GM21528 (cell line): ENCODE data around the gene TRAF2.
"Not testable (repeated sequence)": the region's sequence is repeated elsewhere in the genome, so short reads cannot be mapped to it uniquely, and the experiment has no call there.

ENCODE experiments used
- ATAC-seq: cut with Tn5 transposase; IDR thresholded peaks from one replicate; pipeline ENCODE4 v1.9.1; 2021; ENCODE audit warnings: mild to moderate bottlenecking, moderate library complexity; ENCODE audit not compliant: unreplicated experiment, low FRiP score

TRAF2 gene

GRCh38 chr9:136876476-136876875 lies 9.8 kb upstream of the TRAF2 start:
- no peak for ATAC-seq

DNA sequence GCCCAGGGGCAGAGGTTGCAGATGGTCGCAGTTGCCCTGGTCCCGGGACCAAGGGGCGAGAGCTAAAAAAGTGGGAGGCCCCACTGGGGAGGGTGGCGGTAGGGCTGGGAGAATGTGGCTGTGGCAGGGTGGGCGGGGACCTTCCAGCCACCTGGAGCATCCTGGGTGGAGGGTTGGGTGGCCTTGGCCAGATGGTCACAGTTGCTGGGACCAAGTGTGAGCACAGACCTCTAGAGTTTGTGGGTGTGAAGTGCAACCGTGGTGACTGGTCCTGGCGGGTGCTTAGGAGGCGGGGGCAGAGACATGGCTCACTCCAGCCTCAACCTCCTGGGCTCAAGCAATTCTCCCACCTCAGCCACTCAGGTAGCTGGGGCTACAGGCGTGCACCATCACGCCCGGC lies 5.7 kb upstream of the TRAF2 start:
- no peak for ATAC-seq

DNA sequence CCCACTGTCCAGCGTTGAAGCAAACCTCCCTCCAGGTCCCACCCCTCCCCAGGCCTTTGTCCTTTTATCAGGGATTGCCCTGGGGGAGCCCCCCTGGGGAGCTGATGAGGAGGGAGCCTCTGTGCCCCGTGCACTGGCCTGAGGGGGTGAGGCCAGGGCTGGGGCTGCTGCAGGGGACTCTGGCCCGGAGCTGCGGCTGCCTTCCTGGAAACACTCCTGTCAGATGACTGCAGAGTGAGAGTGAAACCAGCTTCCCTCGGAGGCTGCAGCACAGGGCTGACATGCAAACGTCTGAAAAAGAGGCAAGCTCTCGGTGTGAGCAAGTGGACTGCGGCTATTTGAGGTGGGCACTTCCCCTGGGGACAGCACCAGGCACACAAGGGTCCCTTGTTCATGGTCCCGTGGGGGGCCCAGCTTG lies 4.6 kb upstream of the TRAF2 start:
- no peak for ATAC-seq

GRCh38 chr9:136882109-136882946 lies 4.0 kb upstream of the TRAF2 start:
- ATAC-seq: peak; percentile 33

GRCh38 chr9:136882947-136883283 lies 3.4 kb upstream of the TRAF2 start:
- ATAC-seq: not testable (repeated sequence)

DNA sequence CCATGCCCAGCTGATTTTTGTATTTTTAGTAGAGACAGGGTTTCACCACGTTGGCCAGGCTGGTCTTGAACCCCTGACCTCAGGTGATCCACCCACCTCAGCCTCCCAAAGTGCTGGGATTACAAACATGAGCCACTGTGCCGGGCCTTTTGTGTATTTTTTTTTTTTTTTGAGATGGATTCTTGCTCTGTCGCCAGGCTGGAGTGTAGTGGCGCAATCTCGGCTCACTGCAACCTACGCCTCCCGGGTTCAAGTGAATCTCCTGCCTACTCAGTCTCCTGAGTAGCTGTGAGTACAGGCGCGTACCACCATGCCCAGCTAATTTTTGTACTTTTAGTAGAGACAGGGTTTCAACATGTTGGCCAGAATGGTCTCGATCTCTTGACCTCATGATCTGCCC lies 2.6 kb upstream of the TRAF2 start:
- not testable (repeated sequence) for ATAC-seq

DNA sequence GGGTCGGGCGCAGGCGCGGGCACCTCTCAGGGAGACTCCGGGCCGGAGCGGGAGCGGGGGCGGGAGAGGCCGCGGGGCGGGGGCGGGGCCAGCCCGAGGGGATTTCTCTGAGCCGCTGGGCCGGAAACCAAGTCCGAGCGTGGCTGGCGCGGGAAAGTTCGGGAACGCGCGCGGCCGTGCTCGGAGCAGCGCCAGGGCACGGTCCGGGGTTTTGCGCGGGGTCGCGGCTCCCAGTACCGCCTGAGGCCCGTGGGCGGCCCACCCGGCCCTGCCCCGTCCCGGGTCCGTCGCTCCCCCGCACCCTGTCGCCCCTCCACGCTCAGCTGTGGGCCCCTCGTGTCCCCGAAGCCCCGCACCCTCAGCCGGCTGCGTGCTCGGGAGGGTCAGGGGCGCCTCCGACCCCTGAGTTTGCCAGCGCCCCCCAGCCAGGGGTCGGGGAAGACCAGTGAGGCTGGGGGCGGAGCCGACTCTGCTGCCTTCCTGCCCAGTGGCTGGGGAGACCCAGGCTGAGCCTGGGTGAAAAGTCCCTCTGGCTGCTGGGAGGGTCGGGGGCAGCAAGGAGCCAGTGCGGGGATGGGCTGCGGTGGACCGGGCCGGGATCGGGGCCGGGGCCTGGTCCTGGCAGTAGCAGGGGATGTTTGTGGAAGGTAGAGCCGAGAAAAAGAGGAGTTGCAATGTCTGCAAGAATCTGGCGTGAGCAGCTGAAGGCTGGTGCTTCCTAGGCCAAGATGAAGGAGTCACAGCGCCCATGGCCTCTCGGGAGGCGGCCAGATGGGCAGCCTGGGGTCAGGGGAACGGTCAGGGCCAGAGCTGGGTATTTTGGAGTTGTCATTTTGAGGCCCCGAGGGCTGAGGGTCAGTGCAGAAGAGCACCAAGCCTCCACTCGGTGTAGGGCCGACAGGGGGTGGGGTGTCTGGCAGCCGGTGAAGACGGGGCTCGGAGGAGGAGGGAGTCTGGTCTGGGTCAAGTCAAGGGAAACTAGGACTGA lies 588 bp downstream of the TRAF2 start:
- peak; percentile 38 for ATAC-seq

GRCh38 chr9:136888454-136888853 lies 2.1 kb downstream of the TRAF2 start:
- no peak for ATAC-seq

DNA sequence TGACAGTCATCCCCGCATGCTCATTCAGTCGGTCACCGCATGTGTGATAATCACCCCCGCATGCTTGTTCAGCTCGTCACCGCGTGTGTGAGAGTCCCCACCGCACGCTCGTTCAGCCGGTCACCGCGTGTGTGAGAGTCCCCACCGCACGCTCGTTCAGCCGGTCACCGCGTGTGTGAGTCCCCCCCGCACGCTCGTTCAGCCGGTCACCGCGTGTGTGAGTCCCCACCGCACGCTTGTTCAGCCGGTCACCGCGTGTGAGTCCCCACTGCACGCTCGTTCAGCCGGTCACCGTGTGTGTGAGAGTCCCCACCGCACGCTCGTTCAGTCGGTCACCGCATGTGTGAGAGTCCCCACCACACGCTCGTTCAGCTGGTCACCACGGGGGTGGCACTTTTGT lies 3.5 kb downstream of the TRAF2 start:
- ATAC-seq: no peak

- no peak for ATAC-seq
These were observed 4.3 kb downstream of the TRAF2 start for GRCh38 chr9:136890661-136891060.

DNA sequence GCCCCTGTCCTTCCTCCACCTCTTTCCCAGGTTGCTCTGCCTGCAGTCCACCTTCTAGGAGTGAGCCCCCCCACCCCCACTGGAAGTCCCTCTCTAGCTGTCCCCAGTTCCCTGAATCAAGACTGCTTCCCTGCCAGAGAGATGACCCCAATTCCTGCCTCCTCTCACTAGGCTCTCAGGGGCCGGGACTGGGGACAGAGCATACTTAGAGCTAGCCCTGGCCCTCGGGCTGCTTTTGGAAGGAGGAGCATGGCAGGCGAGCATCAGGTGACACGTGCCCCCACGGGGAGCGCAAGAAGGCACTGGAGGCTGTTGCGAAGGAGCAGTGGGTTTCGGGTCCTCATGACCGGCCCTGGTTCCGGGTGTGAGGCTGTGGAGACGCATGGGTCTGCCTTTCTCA lies 9.7 kb downstream of the TRAF2 start:
- ATAC-seq: no peak

- ATAC-seq: no peak
These were observed 12.3 kb downstream of the TRAF2 start for GRCh38 chr9:136898483-136899100.

- peak; percentile 41 for ATAC-seq
These were observed 12.9 kb downstream of the TRAF2 start for GRCh38 chr9:136899196-136899595.

- ATAC-seq: no peak
These were observed 14.2 kb downstream of the TRAF2 start for GRCh38 chr9:136900556-136900955.

DNA sequence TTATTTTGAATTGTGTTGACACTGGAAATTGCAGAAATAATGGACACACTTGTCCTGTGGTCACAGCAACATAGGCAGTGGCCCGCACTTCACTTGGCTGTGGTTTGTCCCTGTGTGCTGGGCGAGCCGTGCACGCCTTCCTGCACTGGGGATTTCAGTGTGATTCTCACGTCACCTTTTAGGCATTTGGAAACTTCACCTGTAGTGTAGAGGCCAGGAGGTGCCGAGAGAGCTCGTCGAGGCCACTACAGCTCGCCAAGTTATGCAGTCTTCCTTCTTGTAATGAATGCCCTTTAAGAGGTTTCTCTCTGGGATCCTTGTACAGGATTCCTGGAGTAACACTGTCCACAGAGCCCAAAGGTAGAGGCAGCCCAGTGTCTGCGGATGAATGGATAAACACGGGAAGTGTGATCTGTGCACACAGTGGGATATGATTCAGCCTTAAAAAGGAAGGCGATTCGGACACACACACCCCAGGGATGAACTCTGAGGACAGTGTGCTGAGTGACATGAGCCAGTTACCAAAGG lies 14.7 kb downstream of the TRAF2 start:
- ATAC-seq: no peak

- ATAC-seq: peak; percentile 51
These were observed 15.4 kb downstream of the TRAF2 start for GRCh38 chr9:136901516-136902258.

- peak; percentile 51 for ATAC-seq
These were observed 16.0 kb downstream of the TRAF2 start for GRCh38 chr9:136902259-136902821.

GRCh38 chr9:136903041-136903554 lies 16.8 kb downstream of the TRAF2 start:
- no peak for ATAC-seq

DNA sequence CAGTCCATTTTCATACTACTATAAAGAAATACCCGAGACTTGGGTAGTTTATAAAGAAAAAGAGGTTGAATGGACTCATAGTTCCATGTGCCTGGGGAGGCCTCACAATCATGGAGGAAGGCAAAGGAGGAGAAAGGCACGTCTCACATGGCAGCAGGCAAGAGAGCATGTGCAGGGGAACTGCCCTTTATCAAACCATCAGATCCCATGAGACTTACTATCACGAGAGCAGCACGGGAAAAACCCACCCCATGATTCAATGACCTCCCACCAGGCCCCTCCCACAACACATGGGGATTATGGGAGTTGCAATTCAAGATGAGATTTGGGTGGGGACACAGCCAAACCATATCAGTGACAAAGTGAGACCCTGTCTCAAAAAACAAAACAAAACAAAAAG lies 19.9 kb downstream of the TRAF2 start:
- no peak for ATAC-seq
